Measurements from ENCODE around the gene ARID3C.

ARID3C gene

GRCh38 chr9:34592895-34593601 is 35.8 kb downstream of the ARID3C start:
- DNase-seq: no peak

GRCh38 chr9:34591917-34592866 is 36.7 kb downstream of the ARID3C start:
- no peak for DNase-seq

- peak; percentile 64 for DNase-seq
These were observed 37.5 kb downstream of the ARID3C start for GRCh38 chr9:34591248-34591916.

- no peak for DNase-seq
These were observed 38.3 kb downstream of the ARID3C start for GRCh38 chr9:34590381-34591247.

GRCh38 chr9:34589636-34590380 is 39.1 kb downstream of the ARID3C start, which contains the start of gene CNTFR:
Gene CNTFR (minus strand): TSS chr9:34589724. CDS start chr9:34568981, 20,743 bp downstream.
- DNase-seq: no peak

GRCh38 chr9:34588671-34589635 is 39.9 kb downstream of the ARID3C start:
- DNase-seq: no peak

- no peak for DNase-seq
These were observed 41.6 kb downstream of the ARID3C start for GRCh38 chr9:34587271-34587670.

GRCh38 chr9:34585946-34586669 is 42.8 kb downstream of the ARID3C start:
- DNase-seq: no peak

- no peak for DNase-seq
These were observed 43.9 kb downstream of the ARID3C start for GRCh38 chr9:34584970-34585369.

GRCh38 chr9:34582787-34583186 is 46.1 kb downstream of the ARID3C start:
- no peak for DNase-seq

GRCh38 chr9:34581318-34581717 is 47.5 kb downstream of the ARID3C start:
- no peak for DNase-seq

GRCh38 chr9:34580358-34580757 is 48.5 kb downstream of the ARID3C start:
- DNase-seq: no peak

- no peak for DNase-seq
These were observed 49.1 kb downstream of the ARID3C start for GRCh38 chr9:34579808-34580163.

GRCh38 chr9:34579104-34579807 is 49.6 kb downstream of the ARID3C start:
- DNase-seq: no peak

- DNase-seq: peak; percentile 71
These were observed 50.4 kb downstream of the ARID3C start for GRCh38 chr9:34578241-34579103.

GRCh38 chr9:34577400-34578240 is 51.2 kb downstream of the ARID3C start:
- no peak for DNase-seq
